Activated CD8-positive, alpha-beta memory T cell treated with anti-CD3 and anti-CD28 coated beads, Interleukin-2, amount 50 U/mL, for 1 hour (primary cell): ENCODE data around the gene TPH2.

Source experiments
- DNase-seq: peaks from one replicate; pipeline ENCODE4 v3.0.0-alpha.2; 2020; ENCODE audit errors: extremely low read depth

Gene TPH2

DNA sequence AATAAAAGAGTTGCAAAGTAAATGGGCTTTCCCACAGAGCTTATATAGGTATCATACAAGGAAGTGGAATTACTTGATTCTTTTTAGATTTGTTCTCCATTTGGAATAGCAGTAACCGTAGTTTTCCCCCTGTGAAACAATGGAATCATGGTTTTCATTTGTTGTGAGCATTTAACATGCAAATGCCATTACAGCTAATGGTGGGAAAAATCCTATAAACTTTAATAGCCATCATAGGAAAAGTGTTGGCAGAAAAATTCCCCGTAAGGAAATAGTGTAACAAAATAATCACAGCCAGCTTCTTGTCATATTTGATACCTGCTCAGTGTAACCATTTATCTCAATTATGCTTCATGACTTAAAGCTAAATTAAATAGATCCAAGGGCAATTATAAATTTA, 95.3 kb downstream of the TPH2 start:
- no peak for DNase-seq

DNA sequence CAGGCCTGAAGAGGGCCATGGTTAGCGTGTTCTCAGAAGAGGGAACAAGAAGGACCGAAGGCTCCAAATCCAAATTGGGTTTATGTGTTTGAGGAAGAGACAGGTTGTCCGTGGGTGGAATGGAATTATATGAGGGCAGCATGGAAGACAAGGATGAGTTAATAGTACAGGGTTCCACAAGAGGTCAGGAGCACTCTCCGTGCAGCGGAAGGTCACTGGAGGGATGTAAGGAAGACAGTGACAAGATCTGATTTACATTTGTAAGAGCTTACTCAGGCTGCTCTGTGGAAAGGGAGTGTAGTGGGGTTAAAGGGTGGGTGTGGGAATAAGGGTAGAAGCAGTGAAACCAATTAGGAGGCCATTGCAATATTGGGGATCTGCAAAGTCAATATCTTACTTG, 97.0 kb downstream of the TPH2 start:
- no peak for DNase-seq

- DNase-seq = no peak
These were observed 97.7 kb downstream of the TPH2 start for GRCh38 chr12:72036393-72036792.

DNA sequence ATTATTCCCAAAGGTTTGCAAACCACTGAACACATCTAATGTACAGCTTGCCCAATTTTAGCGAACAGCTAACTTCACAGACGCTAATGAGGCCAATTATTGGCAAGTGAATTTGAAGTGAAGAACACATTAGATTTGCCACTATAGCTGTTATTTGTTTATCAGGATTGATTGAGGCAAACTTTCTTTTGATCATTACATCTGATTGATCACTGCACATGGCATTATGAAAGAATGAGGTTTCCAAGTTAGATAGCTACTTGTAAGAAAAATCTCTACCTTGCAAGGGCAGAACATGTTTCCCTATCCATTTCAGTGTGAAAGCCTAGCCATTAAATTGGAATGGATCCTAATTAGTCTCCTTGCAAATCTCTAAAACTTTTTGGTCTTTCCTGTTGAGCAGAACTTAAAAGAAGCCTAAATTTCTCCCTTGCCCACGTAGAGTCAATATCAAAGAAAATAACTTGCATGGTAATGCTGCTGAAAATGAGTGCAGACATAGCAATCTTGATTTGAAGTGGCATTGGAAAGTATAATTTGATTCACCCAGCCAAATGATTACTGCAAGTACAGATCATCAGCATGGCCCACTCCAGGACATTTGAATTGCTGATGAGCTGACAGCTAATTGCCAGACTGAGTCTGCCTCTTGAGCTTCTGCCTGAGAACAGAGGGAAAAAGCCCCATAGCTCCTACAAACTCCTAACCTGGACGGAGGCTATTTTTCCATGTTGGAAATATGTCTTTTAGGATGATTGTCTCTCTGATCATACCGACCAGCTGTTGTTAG, 98.6 kb downstream of the TPH2 start:
- DNase-seq = no peak

- no peak for DNase-seq
These were observed 103.2 kb downstream of the TPH2 start for GRCh38 chr12:72041811-72042210.

- no peak for DNase-seq
These were observed 115.0 kb downstream of the TPH2 start for GRCh38 chr12:72053604-72054003.

- no peak for DNase-seq
These were observed 115.9 kb downstream of the TPH2 start for GRCh38 chr12:72054511-72054910.

GRCh38 chr12:72057330-72057914, 118.8 kb downstream of the TPH2 start:
- no peak for DNase-seq

GRCh38 chr12:72063073-72063472, 124.4 kb downstream of the TPH2 start:
- no peak for DNase-seq

GRCh38 chr12:72071030-72071429, 132.4 kb downstream of the TPH2 start:
- DNase-seq = no peak

- no peak for DNase-seq
These were observed 134.1 kb downstream of the TPH2 start for GRCh38 chr12:72072592-72073212.

DNA sequence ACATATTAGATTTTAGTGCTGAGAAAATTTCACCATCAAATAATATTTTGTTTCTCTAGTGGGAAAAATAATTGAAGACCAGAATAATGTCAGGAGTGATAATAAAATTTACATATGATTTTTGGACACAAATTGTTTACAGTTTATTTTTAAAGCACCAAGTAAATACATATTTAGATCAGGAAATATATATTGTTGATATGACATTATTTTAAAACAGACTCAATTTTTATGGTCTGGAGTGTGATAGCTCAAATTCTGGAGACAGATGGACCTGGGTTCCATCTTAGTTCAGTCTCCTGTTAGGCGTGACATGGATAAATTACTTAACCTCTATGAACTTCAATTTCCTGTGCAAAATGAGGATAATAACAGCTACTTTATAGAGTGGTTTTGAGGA, 135.4 kb downstream of the TPH2 start:
- no peak for DNase-seq

DNA sequence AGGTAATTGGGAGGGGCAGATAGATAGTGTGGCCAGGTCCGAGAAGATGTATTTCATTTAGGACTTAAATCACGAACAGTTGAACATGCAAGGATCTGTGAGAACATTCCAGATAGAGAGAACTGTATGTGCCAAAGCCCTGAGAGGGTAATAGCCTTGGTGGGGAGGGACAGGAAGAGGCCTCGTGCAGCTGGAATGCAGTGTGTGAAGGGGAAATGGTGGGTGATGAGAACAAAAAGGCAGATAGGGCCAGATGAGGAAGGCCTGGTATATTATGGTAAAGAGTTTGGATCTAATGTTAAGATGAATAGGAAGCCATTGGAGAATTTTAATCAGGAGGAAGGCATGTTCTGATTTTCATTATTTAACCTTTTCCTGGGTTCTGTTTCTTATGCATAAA, 136.3 kb downstream of the TPH2 start:
- no peak for DNase-seq

DNA sequence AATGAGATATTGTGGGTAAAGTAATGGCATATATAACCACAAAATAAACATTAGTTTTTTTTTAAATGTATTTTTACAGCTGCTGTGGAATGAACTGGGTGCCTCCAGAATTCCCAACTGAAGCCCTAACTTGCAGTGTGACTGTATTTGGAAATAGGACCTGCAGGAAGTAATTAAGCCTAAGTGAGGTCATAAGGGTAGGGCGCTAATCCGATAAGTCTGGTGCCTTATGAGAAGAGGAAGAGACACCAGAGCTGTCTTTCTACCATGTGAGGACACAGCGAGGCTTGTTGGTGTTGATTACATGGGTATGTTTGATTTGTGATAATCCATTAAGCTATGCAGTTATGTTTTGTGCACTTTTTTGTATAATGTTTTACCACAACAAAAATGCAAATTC, 136.8 kb downstream of the TPH2 start:
- no peak for DNase-seq

DNA sequence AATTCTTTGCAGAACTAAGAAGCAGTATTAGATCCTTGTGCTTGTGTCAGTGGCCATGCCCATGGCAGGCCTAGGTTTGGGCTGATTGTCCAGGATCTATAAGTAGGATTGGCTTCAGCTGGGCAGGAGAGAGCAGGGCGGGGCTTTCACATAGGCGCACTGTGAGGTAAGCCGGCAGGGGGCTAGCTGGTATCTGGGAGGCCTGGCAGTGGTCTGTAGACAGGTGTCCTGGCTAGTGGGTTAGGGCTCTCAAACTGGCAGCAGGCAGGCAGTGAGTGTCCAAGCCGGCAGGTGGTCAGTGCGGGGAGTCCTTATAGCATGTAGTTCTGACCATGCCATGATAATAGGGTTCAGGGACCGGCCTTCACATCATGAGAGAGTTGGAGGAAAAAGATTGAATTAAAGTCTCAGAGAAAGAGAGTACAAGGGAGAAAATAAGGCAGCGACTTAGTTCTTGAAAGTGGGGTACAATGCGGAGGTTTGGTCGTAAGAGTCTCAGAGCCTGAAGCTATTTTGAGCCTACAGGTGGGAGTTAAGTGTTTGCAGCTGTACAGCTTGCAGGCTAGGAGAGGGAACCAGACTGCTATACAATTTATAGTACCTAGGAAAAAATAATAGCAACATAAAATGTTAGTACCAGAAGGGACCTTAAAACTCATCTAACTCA, 137.4 kb downstream of the TPH2 start:
- no peak for DNase-seq

DNA sequence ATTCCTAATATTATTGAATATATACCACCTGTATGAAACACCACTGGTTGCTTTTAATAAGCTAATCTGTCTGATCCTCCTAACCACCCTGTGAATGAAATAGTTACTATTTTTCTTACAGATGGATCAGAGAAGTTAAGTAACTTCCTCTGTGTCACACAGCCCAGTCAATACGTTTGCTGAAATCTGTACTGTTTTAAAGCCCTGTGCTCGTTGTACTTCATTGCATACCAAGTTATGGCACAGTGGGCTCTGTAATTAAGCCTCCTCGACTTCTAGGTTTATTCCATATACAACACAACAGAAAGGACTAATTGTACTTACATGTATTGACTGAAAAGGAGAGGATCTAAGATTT, 137.9 kb downstream of the TPH2 start:
- DNase-seq = no peak

- DNase-seq = no peak
These were observed 138.6 kb downstream of the TPH2 start for GRCh38 chr12:72077111-72077820.

- no peak for DNase-seq
These were observed 143.1 kb downstream of the TPH2 start for GRCh38 chr12:72081777-72082176.
